HepG2 (cell line): ENCODE results near the gene TNP2. TPM values are rescaled to one million over a fixed set of nuclear protein-coding genes. Genes with fewer than 3 reads are reported as not detected.

Experiments used
- ATAC-seq: fragments of 200-7000 bp; cut with Tn5 transposase; 3 replicates; pipeline ENCODE4 v1.9.1; 2020; ENCODE audit warnings: mild to moderate bottlenecking, moderate library complexity
- BruUV-seq: library from RNA; stranded (reverse); fragments of 400-500 nt; replicated peaks from 2 replicates; lab custom pipeline; 2021; lab: Mats Ljungman, UMichigan
- CTCF ChIA-PET: fragments of 300-600 bp; formaldehyde crosslinking; extraction: SDS; loops from one replicate; lab custom pipeline; 2021; ENCODE audit warnings: low total read pairs, inconsistent platforms, low intra/inter-chr PET ratio; lab: Yijun Ruan, JAX
- POLR2A ChIA-PET: fragments of 350-600 bp; sonication (Branson Sonifier 250); formaldehyde crosslinking; loops from one replicate; lab custom pipeline; 2020; ENCODE audit warnings: antibody characterized with exemption, inconsistent platforms; lab: Yijun Ruan, JAX
- DNase-seq: peaks from one replicate; pipeline ENCODE4 v3.0.0-alpha.2; 2015; ENCODE audit warnings: low spot score
- FAIRE-seq: peaks from 3 replicates; lab custom pipeline; 2011; peaks lifted over from hg19 to GRCh38; lab: Jason Lieb, UNC
- H2AFZ ChIP-seq: one replicate; pipeline ENCODE4 v1.6.1; 2011; ENCODE audit warnings: low read length, inconsistent platforms
- H3K27ac ChIP-seq: fragments of 300-600 bp; 3 replicates; pipeline ENCODE4 v1.8.0; 2011; ENCODE audit warnings: mixed run types, mild to moderate bottlenecking, mixed read lengths, low read length, inconsistent platforms; ENCODE audit not compliant: insufficient read depth; ENCODE audit errors: extremely low read length
- H3K27me3 ChIP-seq, 2 experiments: fragments of 200-600 bp in 1 of 2; 2 replicates in 1 of 2; 3 replicates in 1 of 2; pipeline versions ENCODE4 v1.6.0 to v1.8.0; 2011; ENCODE audit warnings: low read length in 2 of 2, mild to moderate bottlenecking in 2 of 2, moderate library complexity in 2 of 2, inconsistent platforms in 1 of 2; ENCODE audit not compliant: insufficient read depth in 2 of 2, control insufficient read depth in 1 of 2
- H3K36me3 ChIP-seq, 2 experiments: fragments of 200-600 bp in 1 of 2; replicated peaks in 1 of 2; 2 replicates in 1 of 2; 3 replicates in 1 of 2; pipeline versions ENCODE4 v1.5.1 to v1.8.0; 2011; ENCODE audit warnings: low read length in 2 of 2, inconsistent platforms in 1 of 2; ENCODE audit not compliant: insufficient read depth in 2 of 2, control insufficient read depth in 1 of 2
- H3K4me1 ChIP-seq: 2 replicates; pipeline ENCODE4 v1.5.1; 2012; ENCODE audit warnings: low read length, inconsistent platforms; ENCODE audit not compliant: insufficient read depth
- H3K4me2 ChIP-seq: 2 replicates; pipeline ENCODE4 v1.6.0; 2011; ENCODE audit warnings: low read depth, low read length, inconsistent platforms
- H3K4me3 ChIP-seq, 3 experiments: fragments of 200-600 bp in 1 of 3; sonication (generic), shearing (Covaris generic) in 1 of 3; replicated peaks in 1 of 3; 2 replicates each; pipeline ENCODE4 v1.5.1; 2011 to 2016; ENCODE audit warnings: low read length in 3 of 3, inconsistent platforms in 2 of 3, low read depth in 2 of 3, mild to moderate bottlenecking in 2 of 3, control low read depth in 1 of 3, mixed read lengths in 1 of 3; ENCODE audit not compliant: insufficient read depth in 1 of 3
- H3K79me2 ChIP-seq: one replicate; pipeline ENCODE4 v1.6.1; 2011; ENCODE audit warnings: low read length, inconsistent platforms; ENCODE audit not compliant: insufficient read depth
- H3K9ac ChIP-seq: 2 replicates; pipeline ENCODE4 v1.6.0; 2011; ENCODE audit warnings: mild to moderate bottlenecking, low read depth, low read length, inconsistent platforms; ENCODE audit not compliant: insufficient read depth
- H3K9me3 ChIP-seq: 2 replicates; pipeline ENCODE4 v1.5.1; 2012; ENCODE audit warnings: mild to moderate bottlenecking, low read length
- H4K20me1 ChIP-seq: 2 replicates; pipeline ENCODE4 v1.6.0; 2011; ENCODE audit warnings: inconsistent platforms, mild to moderate bottlenecking, low read length, moderate library complexity; ENCODE audit not compliant: insufficient read depth
- BRF2 ChIP-seq: sonication (generic); formaldehyde crosslinking; IDR thresholded peaks from 2 replicates; pipeline ENCODE4 v1.8.1; 2022; ENCODE audit warnings: mild to moderate bottlenecking, missing genetic modification reagents
- DMTF1 ChIP-seq: sonication (generic); formaldehyde crosslinking; IDR thresholded peaks from 2 replicates; pipeline ENCODE4 v1.4.0; 2020; ENCODE audit warnings: mild to moderate bottlenecking, missing genetic modification reagents
- MBNL3 ChIP-seq: fragments of 250-450 bp; sonication (Bioruptor Pico); conservative IDR thresholded peaks from 2 replicates; pipeline ENCODE4 v1.8.0; 2022; ENCODE audit warnings: mild to moderate bottlenecking, inconsistent platforms
- PHB2 ChIP-seq: fragments of 450-650 bp; IDR thresholded peaks from 2 replicates; pipeline ENCODE4 v1.6.1; 2018; ENCODE audit not compliant: partially characterized antibody
- PPARG ChIP-seq: conservative IDR thresholded peaks from 2 replicates; pipeline ENCODE4 v1.6.1; 2016; ENCODE audit warnings: missing biosample characterization, missing genetic modification reagents
- SATB2 ChIP-seq: sonication (generic); formaldehyde crosslinking; IDR thresholded peaks from 2 replicates; pipeline ENCODE4 v1.5.0; 2020; ENCODE audit warnings: missing genetic modification reagents
- SETDB1 ChIP-seq: sonication (generic); formaldehyde crosslinking; IDR thresholded peaks from 2 replicates; pipeline ENCODE4 v1.5.1; 2020; ENCODE audit warnings: missing genetic modification reagents, mild to moderate bottlenecking, borderline replicate concordance
- SSRP1 ChIP-seq: IDR thresholded peaks from 2 replicates; pipeline ENCODE4 v1.6.1; 2016; ENCODE audit warnings: control low read depth
- ZNF224 ChIP-seq: sonication (generic); formaldehyde crosslinking; IDR thresholded peaks from 2 replicates; pipeline ENCODE4 v1.5.0; 2020; ENCODE audit warnings: mild to moderate bottlenecking, missing genetic modification reagents
- ZNF30 ChIP-seq: sonication (generic); formaldehyde crosslinking; IDR thresholded peaks from 2 replicates; pipeline ENCODE4 v1.5.0; 2020; ENCODE audit warnings: mild to moderate bottlenecking, missing genetic modification reagents
- ZNF343 ChIP-seq: sonication (generic); formaldehyde crosslinking; IDR thresholded peaks from 2 replicates; pipeline ENCODE4 v1.4.0; 2020; ENCODE audit warnings: mild to moderate bottlenecking, missing genetic modification reagents
- ZNF687 ChIP-seq: sonication (generic); formaldehyde crosslinking; IDR thresholded peaks from 2 replicates; pipeline ENCODE4 v1.5.1; 2020; ENCODE audit warnings: mild to moderate bottlenecking, missing genetic modification reagents, moderate library complexity
- WGBS: methylation state at CpG from one replicate; pipeline ENCODE4 v1.1.6; 2017; ENCODE audit warnings: low lambda C conversion rate; 5-methylcytosine and 5-hydroxymethylcytosine counted together
- in situ Hi-C: cut with HindIII; loops from 2 replicates; pipeline ENCODE4 v1.10.0; 2017; ENCODE audit warnings: low pct_unique_long_range_greater_than_20kb; ENCODE audit not compliant: extremely low pct_ligation_motif_present
- intact Hi-C: fragments of 100-400 bp; cut with micrococcal nuclease; formaldehyde crosslinking; loops from one replicate; pipeline ENCODE4 v1.10.0; 2022; ENCODE audit not compliant: unreplicated experiment
- polyA plus RNA-seq, 8 experiments: library from polyadenylated mRNA; depleted of rRNA in 3 of 8; stranded (reverse) in 7 of 8; unstranded in 1 of 8; fragments of >200 nt; fragmentation: Illumina TruSeq in 4 of 8; extraction: Trizol in 4 of 8; gene quantifications; 2 replicates each; pipeline versions ENCODE4 v1.2.1 to v1.2.3, GENCODE V29; 2011 to 2016; ENCODE audit warnings: low read depth in 4 of 8, missing spikeins in 1 of 8, mixed read lengths in 1 of 8; ENCODE audit not compliant: insufficient read depth in 1 of 8
- total RNA-seq, 5 experiments: library from RNA; depleted of rRNA; stranded (reverse); fragments of >200 nt; fragmentation: Illumina TruSeq; extraction: Trizol; gene quantifications; 2 replicates each; pipeline ENCODE4 v1.2.3, GENCODE V29; 2016; ENCODE audit warnings: low read depth in 1 of 5

Gene TNP2
- total and polyA plus RNA-seq, 2 of the 13 experiments (the other 11 are each of a cell fraction or from before 2014, with no cell fraction given), result not detected

GRCh38 chr16:11255737-11256660 is 13.1 kb downstream of the TNP2 start, which contains the start of gene SOCS1 (continued):
- peak; percentile 44 for TF ChIP-seq ZNF687

GRCh38 chr16:11254913-11255736 is 14.0 kb downstream of the TNP2 start:
- H3K27me3 ChIP-seq, result no peaks in the 10 kb centered on the region; a peak in 2 of 5 replicates
- peak overlapping the region; percentile 85 for H3K4me2 ChIP-seq
- H3K4me3 ChIP-seq, result peak overlapping the region; percentile 87 to 98 (median 95)
- ATAC-seq, result peak; percentile 13
- peak overlapping the region; percentile 65 for H3K27ac ChIP-seq
- no TSS peak for BruUV-seq
- in situ Hi-C loops, result loop anchor here (5.0 kb wide), 2 partner anchors 92 to 288 kb away; partner anchors contain the start of gene RMI2
- H4K20me1 ChIP-seq, result peaks cover 47% of the 10 kb centered on the region
- POLR2A ChIA-PET, result interaction anchor here (0.5 to 9.0 kb wide), 65 partner anchors 9 to 511 kb away, joined by 3 to 351 read pairs (median 9); partner anchors contain the start of genes CLEC16A, DEXI, NUBP1 and PRM1
- H3K36me3 ChIP-seq, result peaks cover 2 to 8% of the 10 kb centered on the region in 2 experiments; a peak in 4 of 5 replicates
- H3K4me1 ChIP-seq, result peaks cover 83% of the 10 kb centered on the region
- peaks cover 28% of the 10 kb centered on the region for H3K79me2 ChIP-seq
- no peaks in the 10 kb centered on the region for H3K9me3 ChIP-seq
- intact Hi-C loops, result loop anchor here (5.0 kb wide), 2 partner anchors 42 to 117 kb away; no protein-coding TSS in a partner anchor
- no peak overlapping the region for H2AFZ ChIP-seq
- WGBS, result 60% methylated on average over 79 of the region's 105 CpGs
- CTCF ChIA-PET, result interaction anchor here (1.0 to 5.2 kb wide), 5 partner anchors 101 to 298 kb away, joined by 6 to 38 read pairs (median 15); no protein-coding TSS in a partner anchor
- FAIRE-seq, result no peak
- peak overlapping the region; percentile 84 for H3K9ac ChIP-seq
- no peak for DNase-seq
- TF ChIP-seq ZNF30 (CRISPR knock-in tag), result no peak
- TF ChIP-seq SSRP1 (CRISPR knock-in tag), result no peak
- TF ChIP-seq PHB2, result no peak
- no peak for TF ChIP-seq PPARG (CRISPR knock-in tag)
- no peak for TF ChIP-seq MBNL3 (CRISPR knock-in tag)
- TF ChIP-seq SATB2 (CRISPR knock-in tag), result no peak
- no peak; the same call in 1 of the 2 replicates for TF ChIP-seq ZNF343 (CRISPR knock-in tag)
- TF ChIP-seq DMTF1 (CRISPR knock-in tag), result no peak
- no peak for TF ChIP-seq SETDB1 (CRISPR knock-in tag)
- peak; percentile 29; the same call in 1 of the 2 replicates for TF ChIP-seq BRF2 (CRISPR knock-in tag)
- TF ChIP-seq ZNF224 (CRISPR knock-in tag), result no peak
